ENCODE data around the gene CLCN4. TPM values are rescaled to one million over a fixed set of nuclear protein-coding genes. Genes with fewer than 3 reads are reported as not detected.

The CLCN4 gene
- total RNA-seq, 1 donor from 2014 or later: 1.2 TPM

- intact Hi-C loops (cut with DNase I): no loop called here
- H3K27me3 ChIP-seq: no peaks in the 10 kb centered on the region
Observed at GRCh38 chrX:10197279-10198210, 40.8 kb downstream of the CLCN4 start.

GRCh38 chrX:10198254-10198653 is 41.5 kb downstream of the CLCN4 start:
- intact Hi-C loops (cut with DNase I): no loop called here
- no peaks in the 10 kb centered on the region for H3K4me1 ChIP-seq
- H3K36me3 ChIP-seq: no peaks in the 10 kb centered on the region
- DNase-seq (ENCODE audit: extremely low spot score in 2 of 2): no peak
- H3K27ac ChIP-seq: no peak overlapping the region
- H3K4me3 ChIP-seq: no peak overlapping the region
- H3K27me3 ChIP-seq: no peaks in the 10 kb centered on the region
- TF ChIP-seq POLR2AphosphoS5 (IDR thresholded peaks at IDR 0.05; ENCODE audit: insufficient read depth in 1 of 2, low read depth in 1 of 2) (no peak), CTCF (IDR thresholded peaks at IDR 0.05) (no peak), POLR2A (IDR thresholded peaks at IDR 0.05) (no peak)
- H3K9me3 ChIP-seq: no peaks in the 10 kb centered on the region

More at GRCh38 chrX:10197279-10198210, 40.8 kb downstream of the CLCN4 start:
- Histone ChIP-seq H3K27ac (no peak overlapping the region), H3K9me3 (no peaks in the 10 kb centered on the region), H3K4me3 (no peak overlapping the region), H3K36me3 (no peaks in the 10 kb centered on the region), H3K4me1 (no peaks in the 10 kb centered on the region)
- no peak for DNase-seq (ENCODE audit: extremely low spot score in 2 of 2)
- TF ChIP-seq POLR2AphosphoS5 (IDR thresholded peaks at IDR 0.05; ENCODE audit: insufficient read depth in 1 of 2, low read depth in 1 of 2) (no peak), CTCF (IDR thresholded peaks at IDR 0.05) (no peak)

- DNase-seq (ENCODE audit: extremely low spot score in 2 of 2): no peak
- Histone ChIP-seq H3K9me3 (no peaks in the 10 kb centered on the region), H3K4me3 (no peak overlapping the region), H3K27ac (no peak overlapping the region), H3K27me3 (no peaks in the 10 kb centered on the region), H3K36me3 (no peaks in the 10 kb centered on the region), H3K4me1 (no peaks in the 10 kb centered on the region)
- no peak for TF ChIP-seq POLR2AphosphoS5 (IDR thresholded peaks at IDR 0.05; ENCODE audit: insufficient read depth in 1 of 2, low read depth in 1 of 2)
- no peak for TF ChIP-seq POLR2A (IDR thresholded peaks at IDR 0.05)
- no peak for TF ChIP-seq CTCF (IDR thresholded peaks at IDR 0.05)
- intact Hi-C loops (cut with DNase I): no loop called here
Observed at GRCh38 chrX:10199212-10199611, 42.4 kb downstream of the CLCN4 start.

GRCh38 chrX:10203617-10204016 is 46.8 kb downstream of the CLCN4 start:
- Histone ChIP-seq H3K9me3 (no peaks in the 10 kb centered on the region), H3K4me3 (no peak overlapping the region), H3K27ac (no peak overlapping the region), H3K27me3 (no peaks in the 10 kb centered on the region), H3K4me1 (no peaks in the 10 kb centered on the region), H3K36me3 (no peaks in the 10 kb centered on the region)
- intact Hi-C loops (cut with DNase I): no loop called here
- no peak for DNase-seq (ENCODE audit: extremely low spot score in 2 of 2)
- TF ChIP-seq CTCF (IDR thresholded peaks at IDR 0.05) (no peak), POLR2AphosphoS5 (IDR thresholded peaks at IDR 0.05; ENCODE audit: insufficient read depth in 1 of 2, low read depth in 1 of 2) (no peak), POLR2A (IDR thresholded peaks at IDR 0.05) (no peak)

- Histone ChIP-seq H3K27ac (no peak overlapping the region), H3K4me1 (no peaks in the 10 kb centered on the region), H3K36me3 (no peaks in the 10 kb centered on the region), H3K9me3 (no peaks in the 10 kb centered on the region), H3K4me3 (no peak overlapping the region), H3K27me3 (no peaks in the 10 kb centered on the region)
- no peak for TF ChIP-seq CTCF (IDR thresholded peaks at IDR 0.05)
- no peak for TF ChIP-seq POLR2A (IDR thresholded peaks at IDR 0.05)
- TF ChIP-seq POLR2AphosphoS5 (IDR thresholded peaks at IDR 0.05; ENCODE audit: insufficient read depth in 1 of 2, low read depth in 1 of 2): no peak
- no peak for DNase-seq (ENCODE audit: extremely low spot score in 2 of 2)
- intact Hi-C loops (cut with DNase I): no loop called here
Observed at GRCh38 chrX:10206317-10206716, 49.5 kb downstream of the CLCN4 start.

Measured in vagina (tissue), 2 donors.